Measurements from ENCODE around the gene PLXNA1. TPM values are rescaled to one million over a fixed set of nuclear protein-coding genes. Genes with fewer than 3 reads are reported as not detected.

The PLXNA1 gene
- total RNA-seq, 2 donors from 2014 or later = 66.3 to 79.4 TPM

GRCh38 chr3:126935756-126936509, 47.0 kb upstream of the PLXNA1 start:
- Mint-ChIP-seq H3K9me3 (no peaks in the 10 kb centered on the region), H3K36me3 (ENCODE audit: low read depth) (no peaks in the 10 kb centered on the region), H3K27me3 (ENCODE audit: insufficient read depth) (no peaks in the 10 kb centered on the region), H3K4me1 (peaks cover 50% of the 10 kb centered on the region), H3K27ac (no peak overlapping the region), H3K4me3 (no peak overlapping the region)
- Histone ChIP-seq H3K4me1 (ENCODE audit: control insufficient read depth, insufficient read depth, low read length) (peaks cover 35% of the 10 kb centered on the region), H3K9ac (ENCODE audit: extremely low read depth, low read length, poor library complexity, severe bottlenecking) (no peak overlapping the region), H3K27me3 (ENCODE audit: control insufficient read depth, insufficient read depth, low read length, poor library complexity, severe bottlenecking) (no peaks in the 10 kb centered on the region), H3K9me3 (ENCODE audit: control insufficient read depth, low read length) (no peaks in the 10 kb centered on the region), H3K36me3 (ENCODE audit: control insufficient read depth, insufficient read depth, low read length) (no peaks in the 10 kb centered on the region), H3K27ac (ENCODE audit: low read depth, low read length) (no peak overlapping the region), H3K4me3 (ENCODE audit: low read length) (no peak overlapping the region)
- no peak for TF ChIP-seq CTCF (conservative IDR thresholded peaks at IDR 0.05)
- 91 to 96% methylated on average over 1 to 4 of the region's 4 CpGs for WGBS, 2 experiments (ENCODE audit: insufficient coverage in 1 of 2, insufficient read length in 1 of 2)
- no peak for DNase-seq

GRCh38 chr3:126936853-126937425, 46.0 kb upstream of the PLXNA1 start:
- H3K9ac ChIP-seq (ENCODE audit: extremely low read depth, low read length, poor library complexity, severe bottlenecking) = no peak overlapping the region
- no peak overlapping the region for H3K4me3 Mint-ChIP-seq

GRCh38 chr3:126937533-126937932, 45.4 kb upstream of the PLXNA1 start:
- DNase-seq = no peak
- peaks cover 26% of the 10 kb centered on the region for H3K4me1 ChIP-seq (ENCODE audit: control insufficient read depth, insufficient read depth, low read length)
- 90 to 100% methylated on average over 2 of the region's 2 CpGs for WGBS, 2 experiments (ENCODE audit: insufficient coverage in 1 of 2, insufficient read length in 1 of 2)
- no peak for TF ChIP-seq CTCF (conservative IDR thresholded peaks at IDR 0.05)
- H3K27ac Mint-ChIP-seq = no peak overlapping the region
- H3K27me3 ChIP-seq (ENCODE audit: control insufficient read depth, insufficient read depth, low read length, poor library complexity, severe bottlenecking) = no peaks in the 10 kb centered on the region
- no peaks in the 10 kb centered on the region for H3K9me3 ChIP-seq (ENCODE audit: control insufficient read depth, low read length)
- no peak overlapping the region for H3K9ac ChIP-seq (ENCODE audit: extremely low read depth, low read length, poor library complexity, severe bottlenecking)
- no peak overlapping the region for H3K27ac ChIP-seq (ENCODE audit: low read depth, low read length)
- H3K36me3 Mint-ChIP-seq (ENCODE audit: low read depth) = no peaks in the 10 kb centered on the region
- H3K4me3 Mint-ChIP-seq = no peak overlapping the region
- no peaks in the 10 kb centered on the region for H3K36me3 ChIP-seq (ENCODE audit: control insufficient read depth, insufficient read depth, low read length)
- no peak overlapping the region for H3K4me3 ChIP-seq (ENCODE audit: low read length)
- no peaks in the 10 kb centered on the region for H3K27me3 Mint-ChIP-seq (ENCODE audit: insufficient read depth)
- H3K4me1 Mint-ChIP-seq = peaks cover 36% of the 10 kb centered on the region
- no peaks in the 10 kb centered on the region for H3K9me3 Mint-ChIP-seq

More at GRCh38 chr3:126936853-126937425, 46.0 kb upstream of the PLXNA1 start:
- Mint-ChIP-seq H3K4me1 (peaks cover 41% of the 10 kb centered on the region), H3K9me3 (no peaks in the 10 kb centered on the region), H3K36me3 (ENCODE audit: low read depth) (no peaks in the 10 kb centered on the region), H3K27ac (no peak overlapping the region), H3K27me3 (ENCODE audit: insufficient read depth) (no peaks in the 10 kb centered on the region)
- Histone ChIP-seq H3K4me3 (ENCODE audit: low read length) (no peak overlapping the region), H3K27ac (ENCODE audit: low read depth, low read length) (no peak overlapping the region), H3K27me3 (ENCODE audit: control insufficient read depth, insufficient read depth, low read length, poor library complexity, severe bottlenecking) (no peaks in the 10 kb centered on the region), H3K4me1 (ENCODE audit: control insufficient read depth, insufficient read depth, low read length) (peaks cover 31% of the 10 kb centered on the region), H3K36me3 (ENCODE audit: control insufficient read depth, insufficient read depth, low read length) (no peaks in the 10 kb centered on the region), H3K9me3 (ENCODE audit: control insufficient read depth, low read length) (no peaks in the 10 kb centered on the region)
- WGBS, 2 experiments (ENCODE audit: insufficient coverage in 1 of 2, insufficient read length in 1 of 2) = 94% methylated on average over 6 of the region's 6 CpGs
- no peak for DNase-seq
- no peak for TF ChIP-seq CTCF (conservative IDR thresholded peaks at IDR 0.05)
